Thyroid gland (tissue), 4 donors: ENCODE results near the gene PCDHA10.

Experiments used
- POLR2A ChIP-seq, 2 donors: fragments of 450-650 bp; IDR thresholded peaks; one replicate each; pipeline ENCODE4 v1.6.1; 2017; ENCODE audit warnings: antibody characterized with exemption in 2 of 2, mild to moderate bottlenecking in 2 of 2, moderate library complexity in 1 of 2
- TF ChIP-seq, protein P1 (sequence below), 6 experiments: fragments of 200-600 bp in 3 of 6; fragments of 450-650 bp in 3 of 6; sonication (generic) in 3 of 6; IDR thresholded peaks; one replicate each; pipeline ENCODE4 v1.5.1; 2016 to 2019; ENCODE audit warnings: antibody characterized with exemption in 6 of 6, mild to moderate bottlenecking in 2 of 6, inconsistent platforms in 1 of 6, moderate library complexity in 1 of 6

DNA sequence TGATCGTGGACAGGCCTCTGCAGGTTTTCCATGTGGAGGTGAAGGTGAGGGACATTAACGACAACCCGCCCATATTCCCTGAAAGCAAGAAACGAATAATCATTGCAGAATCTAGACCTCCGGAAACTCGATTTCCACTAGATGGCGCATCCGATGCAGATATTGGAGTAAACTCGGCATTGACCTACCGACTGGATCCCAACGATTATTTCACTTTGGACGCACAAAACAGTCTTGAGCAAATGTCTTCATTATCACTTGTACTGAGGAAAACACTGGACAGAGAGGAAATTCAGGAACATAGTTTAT is 26.8 kb downstream of the PCDHA10 start:
- TF ChIP-seq, protein P1, sequence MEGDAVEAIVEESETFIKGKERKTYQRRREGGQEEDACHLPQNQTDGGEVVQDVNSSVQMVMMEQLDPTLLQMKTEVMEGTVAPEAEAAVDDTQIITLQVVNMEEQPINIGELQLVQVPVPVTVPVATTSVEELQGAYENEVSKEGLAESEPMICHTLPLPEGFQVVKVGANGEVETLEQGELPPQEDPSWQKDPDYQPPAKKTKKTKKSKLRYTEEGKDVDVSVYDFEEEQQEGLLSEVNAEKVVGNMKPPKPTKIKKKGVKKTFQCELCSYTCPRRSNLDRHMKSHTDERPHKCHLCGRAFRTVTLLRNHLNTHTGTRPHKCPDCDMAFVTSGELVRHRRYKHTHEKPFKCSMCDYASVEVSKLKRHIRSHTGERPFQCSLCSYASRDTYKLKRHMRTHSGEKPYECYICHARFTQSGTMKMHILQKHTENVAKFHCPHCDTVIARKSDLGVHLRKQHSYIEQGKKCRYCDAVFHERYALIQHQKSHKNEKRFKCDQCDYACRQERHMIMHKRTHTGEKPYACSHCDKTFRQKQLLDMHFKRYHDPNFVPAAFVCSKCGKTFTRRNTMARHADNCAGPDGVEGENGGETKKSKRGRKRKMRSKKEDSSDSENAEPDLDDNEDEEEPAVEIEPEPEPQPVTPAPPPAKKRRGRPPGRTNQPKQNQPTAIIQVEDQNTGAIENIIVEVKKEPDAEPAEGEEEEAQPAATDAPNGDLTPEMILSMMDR (IDR thresholded peaks at IDR 0.05): peak in 4 of 6 experiments; percentile 10 to 38 (median 31)
- TF ChIP-seq POLR2A (IDR thresholded peaks at IDR 0.05): no peak
